OCI-LY3 (cell line): ENCODE measurements around the gene ZBTB16.

Experiments used
- H2AFZ ChIP-seq: fragments of 200-600, 300-600 bp; shearing (Covaris generic); 2 replicates; pipeline ENCODE4 v1.6.0; 2014; ENCODE audit warnings: antibody characterized with exemption, low read depth, low read length
- H3K27ac ChIP-seq: fragments of 200-600, 300-600 bp; sonication (generic); 2 replicates; pipeline ENCODE4 v1.5.1; 2014; ENCODE audit warnings: mild to moderate bottlenecking, low read length, moderate library complexity, mixed read lengths
- H3K27me3 ChIP-seq: fragments of 200-600, 300-600 bp; sonication (generic); 2 replicates; pipeline ENCODE4 v1.6.1; 2014; ENCODE audit warnings: low read depth, low read length, mixed read lengths
- H3K36me3 ChIP-seq: fragments of 200-600, 300-600 bp; sonication (generic); replicated peaks from 2 replicates; pipeline ENCODE3; 2014; ENCODE audit warnings: low read depth, low read length, mixed read lengths
- H3K4me1 ChIP-seq: fragments of 300-600, 200-600 bp; sonication (generic); 2 replicates; pipeline ENCODE4 v1.6.1; 2014; ENCODE audit warnings: low read length, mixed read lengths
- H3K4me2 ChIP-seq: fragments of 200-600, 300-600 bp; sonication (generic); 2 replicates; pipeline ENCODE4 v1.6.1; 2014; ENCODE audit warnings: low read length, mixed read lengths
- H3K4me3 ChIP-seq: fragments of 300-600, 200-600 bp; sonication (generic); 2 replicates; pipeline ENCODE4 v1.5.1; 2014; ENCODE audit warnings: antibody characterized with exemption, mild to moderate bottlenecking, low read length, moderate library complexity
- H3K79me2 ChIP-seq: fragments of 300-600, 200-600 bp; shearing (Covaris generic); 2 replicates; pipeline ENCODE4 v1.6.1; 2014; ENCODE audit warnings: mild to moderate bottlenecking, low read length, mixed read lengths
- H3K9ac ChIP-seq: fragments of 300-600, 200-600 bp; shearing (Covaris generic); 2 replicates; pipeline ENCODE4 v1.6.0; 2014; ENCODE audit warnings: mild to moderate bottlenecking, low read length, moderate library complexity
- H3K9me3 ChIP-seq: fragments of 200-600, 300-600 bp; shearing (Covaris generic); 2 replicates; pipeline ENCODE4 v1.6.1; 2014; ENCODE audit warnings: low read length, mixed read lengths; ENCODE audit not compliant: insufficient read depth
- H4K20me1 ChIP-seq: fragments of 200-600, 300-600 bp; sonication (generic); 2 replicates; pipeline ENCODE4 v1.6.1; 2016; ENCODE audit warnings: low read length, mixed read lengths; ENCODE audit not compliant: insufficient read depth
- CTCF ChIP-seq: fragments of 200-600, 300-600 bp; sonication (generic); IDR thresholded peaks from 2 replicates; pipeline ENCODE4 v1.5.1; 2014; ENCODE audit warnings: antibody characterized with exemption, low read length, low read depth
- EZH2phosphoT487 ChIP-seq: fragments of 200-600 bp; shearing (Covaris generic); IDR thresholded peaks from 2 replicates; pipeline ENCODE4 v1.6.1; 2018; ENCODE audit warnings: antibody characterized with exemption, mixed run types, low read depth

ZBTB16 gene

GRCh38 chr11:114095899-114096298 lies 36.4 kb downstream of the ZBTB16 start:
- Histone ChIP-seq H3K79me2 (no peaks in the 10 kb centered on the region), H3K4me1 (peaks cover 12% of the 10 kb centered on the region), H3K27ac (no peak overlapping the region)

DNA sequence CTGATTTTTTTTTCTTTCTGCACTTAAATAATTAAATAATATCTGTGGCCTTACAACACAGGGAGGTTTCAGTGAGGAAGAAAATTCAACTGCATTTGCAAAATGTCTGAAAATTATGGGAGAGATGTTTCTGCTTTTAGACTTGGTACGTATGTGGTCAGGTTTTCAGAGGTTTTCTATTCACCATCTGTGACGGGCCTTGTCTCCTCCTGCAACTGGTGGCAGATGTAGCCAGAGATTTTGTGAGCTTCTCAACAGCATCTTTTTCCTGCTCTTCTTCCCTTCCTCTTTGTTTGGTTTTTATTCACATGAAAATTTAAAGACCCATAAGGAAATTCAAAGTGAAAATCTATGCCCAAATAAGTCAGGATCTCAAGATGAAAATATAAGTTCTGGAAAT lies 38.3 kb downstream of the ZBTB16 start:
- no peaks in the 10 kb centered on the region for H3K27me3 ChIP-seq
- no peak overlapping the region for H3K27ac ChIP-seq
- peaks cover 15% of the 10 kb centered on the region for H3K4me1 ChIP-seq
- no peak overlapping the region for H2AFZ ChIP-seq
- no peak overlapping the region for H3K9ac ChIP-seq
- no peaks in the 10 kb centered on the region for H3K9me3 ChIP-seq
- no peak overlapping the region for H3K4me3 ChIP-seq
- no peak for TF ChIP-seq CTCF
- no peaks in the 10 kb centered on the region for H4K20me1 ChIP-seq
- no peaks in the 10 kb centered on the region for H3K79me2 ChIP-seq
- no peaks in the 10 kb centered on the region for H3K36me3 ChIP-seq
- H3K4me2 ChIP-seq, result no peak overlapping the region

More at GRCh38 chr11:114095899-114096298, 36.4 kb downstream of the ZBTB16 start:
- H3K36me3 ChIP-seq, result no peaks in the 10 kb centered on the region
- H3K4me2 ChIP-seq, result no peak overlapping the region
- H2AFZ ChIP-seq, result no peak overlapping the region
- H3K9me3 ChIP-seq, result no peaks in the 10 kb centered on the region
- H3K9ac ChIP-seq, result no peak overlapping the region
- TF ChIP-seq CTCF, result no peak
- no peak for TF ChIP-seq EZH2phosphoT487
- no peak overlapping the region for H3K4me3 ChIP-seq
- H3K27me3 ChIP-seq, result no peaks in the 10 kb centered on the region
- no peaks in the 10 kb centered on the region for H4K20me1 ChIP-seq

DNA sequence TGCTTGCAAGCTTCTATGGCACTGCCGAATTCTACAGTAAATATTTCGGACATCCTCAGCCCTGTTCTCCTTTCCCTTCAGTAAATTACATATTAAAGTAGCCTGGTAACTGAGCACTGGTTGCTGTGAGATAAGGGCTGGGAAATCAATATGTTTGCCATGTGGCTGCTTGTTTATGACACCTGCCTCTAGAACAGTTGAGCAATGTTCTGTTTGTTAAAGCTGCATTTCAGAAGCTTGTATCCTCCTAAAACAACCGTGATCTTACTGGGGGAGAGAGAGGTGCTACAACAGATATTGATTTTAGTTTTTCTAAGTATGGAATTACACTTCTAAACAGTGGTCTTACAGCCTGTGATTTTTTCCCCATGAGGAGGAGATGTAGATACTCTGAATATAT lies 39.4 kb downstream of the ZBTB16 start:
- H3K4me2 ChIP-seq, result no peak overlapping the region
- no peaks in the 10 kb centered on the region for H3K27me3 ChIP-seq
- H3K4me3 ChIP-seq, result no peak overlapping the region
- peaks cover 26% of the 10 kb centered on the region for H3K4me1 ChIP-seq
- no peaks in the 10 kb centered on the region for H3K79me2 ChIP-seq
- H3K27ac ChIP-seq, result no peak overlapping the region
- no peaks in the 10 kb centered on the region for H4K20me1 ChIP-seq
- no peaks in the 10 kb centered on the region for H3K9me3 ChIP-seq
- no peak for TF ChIP-seq EZH2phosphoT487
- no peak for TF ChIP-seq CTCF
- no peaks in the 10 kb centered on the region for H3K36me3 ChIP-seq
- H2AFZ ChIP-seq, result no peak overlapping the region
- no peak overlapping the region for H3K9ac ChIP-seq

GRCh38 chr11:114099392-114100178 lies 40.1 kb downstream of the ZBTB16 start:
- Histone ChIP-seq H4K20me1 (no peaks in the 10 kb centered on the region), H3K27me3 (no peaks in the 10 kb centered on the region), H3K4me1 (peaks cover 26% of the 10 kb centered on the region), H3K4me2 (no peak overlapping the region), H3K4me3 (no peak overlapping the region), H3K36me3 (no peaks in the 10 kb centered on the region), H2AFZ (no peak overlapping the region), H3K27ac (no peak overlapping the region), H3K9me3 (no peaks in the 10 kb centered on the region), H3K9ac (no peak overlapping the region), H3K79me2 (no peaks in the 10 kb centered on the region)
- TF ChIP-seq EZH2phosphoT487, result no peak
- TF ChIP-seq CTCF, result no peak
